Ramos (cell line): Measurements from ENCODE around the gene PHACTR3.

Experiments
- in situ Hi-C: fragments of 300-500 bp; cut with MboI; formaldehyde crosslinking; loops from one replicate; pipeline ENCODE4 v1.14.3; 2022; ENCODE audit warnings: low sequenced_read_pairs; ENCODE audit not compliant: unreplicated experiment

The PHACTR3 gene

GRCh38 chr20:59770270-59770669, 165.9 kb downstream of the PHACTR3 start:
- in situ Hi-C loops: no loop called here

DNA sequence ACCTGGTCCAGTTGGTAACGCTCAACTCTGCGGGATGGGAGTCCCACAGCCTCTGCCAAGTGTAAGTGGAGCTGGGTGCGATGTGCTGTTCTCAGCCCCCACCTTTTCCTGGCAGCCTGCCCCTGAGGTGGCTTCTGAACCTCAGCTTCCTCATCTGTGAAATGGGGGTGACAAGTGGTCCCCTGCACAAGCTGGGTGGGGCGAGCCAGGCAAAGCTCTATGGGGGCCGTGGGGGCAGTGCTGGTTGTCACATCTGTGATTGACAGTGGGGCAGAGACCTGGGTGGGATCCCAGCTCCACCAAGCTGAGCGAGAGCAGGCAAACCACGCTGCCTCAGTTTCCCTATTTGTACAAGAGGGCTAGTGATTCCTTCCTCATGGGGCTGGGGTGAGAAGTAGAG, 166.5 kb downstream of the PHACTR3 start:
- in situ Hi-C loops: no loop called here

GRCh38 chr20:59771506-59772372, 167.4 kb downstream of the PHACTR3 start:
- in situ Hi-C loops: no loop called here

DNA sequence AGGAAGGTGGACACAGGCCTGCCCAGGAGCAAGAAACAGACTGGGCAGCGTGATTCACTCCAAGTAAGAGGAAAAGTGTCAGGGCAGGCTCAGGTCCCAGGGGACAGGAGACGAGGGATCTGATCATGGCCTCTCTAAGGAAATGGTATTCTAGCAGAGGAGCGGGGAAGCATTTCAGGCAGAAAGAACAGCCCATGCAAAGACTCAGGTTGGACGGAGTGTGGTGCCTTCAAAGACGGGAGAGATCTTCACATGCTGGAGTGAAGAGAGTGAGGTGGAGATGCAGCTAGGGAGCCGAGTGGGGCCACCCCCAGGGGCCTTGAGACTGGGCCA, 168.0 kb downstream of the PHACTR3 start:
- in situ Hi-C loops: no loop called here

- in situ Hi-C loops: no loop called here
These were observed 168.9 kb downstream of the PHACTR3 start for GRCh38 chr20:59772931-59773913.

DNA sequence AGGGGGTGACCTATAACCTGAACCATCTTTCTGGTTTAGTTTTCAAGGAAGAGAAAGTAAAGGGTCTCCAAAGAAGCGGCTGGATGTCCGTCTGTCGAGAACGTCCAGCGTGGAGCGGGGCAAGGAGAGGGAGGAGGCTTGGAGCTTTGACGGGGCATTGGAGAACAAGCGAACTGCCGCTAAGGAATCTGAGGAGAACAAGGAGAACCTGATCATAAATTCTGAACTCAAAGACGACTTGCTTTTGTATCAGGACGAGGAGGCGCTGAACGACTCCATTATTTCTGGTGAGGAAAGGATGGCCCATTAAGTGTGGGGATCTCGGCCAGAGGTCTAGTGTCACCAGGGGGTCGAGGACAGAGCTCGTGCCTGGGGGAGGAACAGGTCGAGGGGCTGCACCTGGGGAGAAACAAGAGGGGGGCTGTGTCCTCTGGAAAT, 169.9 kb downstream of the PHACTR3 start:
- in situ Hi-C loops: no loop called here

- in situ Hi-C loops: no loop called here
These were observed 170.8 kb downstream of the PHACTR3 start for GRCh38 chr20:59774921-59775686.

- in situ Hi-C loops: no loop called here
These were observed 171.3 kb downstream of the PHACTR3 start for GRCh38 chr20:59775687-59776055.

DNA sequence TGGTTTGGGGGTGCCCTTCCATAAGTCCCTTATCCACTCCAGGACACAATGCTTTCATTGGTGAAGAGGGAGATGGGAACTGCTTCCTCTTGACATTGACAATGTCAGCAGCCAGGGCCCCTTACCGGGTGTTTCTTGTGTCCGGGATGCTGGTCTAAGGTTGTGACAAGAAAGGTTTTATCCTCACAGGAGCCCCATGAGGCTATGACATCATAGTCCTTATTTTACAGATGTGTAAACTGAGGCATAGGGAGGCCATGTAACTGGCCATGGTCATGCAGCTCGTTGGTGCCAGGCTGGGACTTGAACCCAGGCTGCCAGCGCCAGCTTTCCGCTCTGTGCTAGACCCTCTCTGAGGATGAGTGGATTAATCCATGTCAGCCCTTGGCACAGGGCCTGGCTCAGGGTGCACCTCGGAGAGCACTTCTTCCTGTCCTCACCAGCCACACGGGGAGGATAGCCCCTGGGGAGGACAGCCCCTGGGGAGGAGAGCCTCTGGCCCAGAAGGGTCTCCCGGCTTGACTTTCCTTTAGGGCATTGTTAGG, 171.8 kb downstream of the PHACTR3 start:
- in situ Hi-C loops: no loop called here

- in situ Hi-C loops: no loop called here
These were observed 172.4 kb downstream of the PHACTR3 start for GRCh38 chr20:59776626-59777330.

GRCh38 chr20:59777331-59777725, 173.0 kb downstream of the PHACTR3 start:
- in situ Hi-C loops: no loop called here

GRCh38 chr20:59777814-59778575, 173.7 kb downstream of the PHACTR3 start:
- in situ Hi-C loops: no loop called here

- in situ Hi-C loops: no loop called here
These were observed 174.4 kb downstream of the PHACTR3 start for GRCh38 chr20:59778615-59779200.

DNA sequence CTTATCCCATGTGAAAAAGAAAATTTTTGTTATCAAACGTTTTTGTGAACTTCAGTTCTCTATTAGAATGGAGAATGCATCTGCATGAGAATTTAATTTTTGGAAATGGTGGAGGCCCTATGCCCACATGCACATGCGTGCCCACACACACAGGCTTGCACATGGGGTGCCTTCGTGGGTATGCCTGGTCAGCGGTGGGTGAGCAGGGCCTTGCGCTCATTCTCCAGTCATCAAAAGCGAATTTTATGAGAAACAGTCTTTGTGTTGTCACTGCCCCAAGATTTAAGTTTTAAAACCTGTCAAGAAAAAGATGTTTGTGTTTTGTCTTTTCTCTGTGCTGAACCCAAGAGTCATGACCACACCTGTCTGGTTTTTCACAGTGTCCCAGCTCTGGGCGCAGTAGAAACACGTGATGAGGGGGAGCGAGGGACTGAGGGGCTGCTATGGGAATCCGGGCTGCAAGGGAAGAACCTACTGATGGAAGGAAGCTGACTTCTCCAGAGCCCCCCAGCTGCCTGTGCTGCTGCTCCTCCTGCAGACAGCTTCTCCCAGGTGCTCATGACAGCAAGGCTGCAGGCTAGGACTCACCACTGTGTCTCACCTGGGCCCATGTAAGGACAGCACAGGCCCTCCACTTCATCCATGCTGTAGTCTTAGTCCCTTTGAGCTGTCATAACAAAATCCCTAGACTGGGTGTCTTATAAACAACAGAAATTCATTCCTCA, 175.5 kb downstream of the PHACTR3 start:
- in situ Hi-C loops: no loop called here

DNA sequence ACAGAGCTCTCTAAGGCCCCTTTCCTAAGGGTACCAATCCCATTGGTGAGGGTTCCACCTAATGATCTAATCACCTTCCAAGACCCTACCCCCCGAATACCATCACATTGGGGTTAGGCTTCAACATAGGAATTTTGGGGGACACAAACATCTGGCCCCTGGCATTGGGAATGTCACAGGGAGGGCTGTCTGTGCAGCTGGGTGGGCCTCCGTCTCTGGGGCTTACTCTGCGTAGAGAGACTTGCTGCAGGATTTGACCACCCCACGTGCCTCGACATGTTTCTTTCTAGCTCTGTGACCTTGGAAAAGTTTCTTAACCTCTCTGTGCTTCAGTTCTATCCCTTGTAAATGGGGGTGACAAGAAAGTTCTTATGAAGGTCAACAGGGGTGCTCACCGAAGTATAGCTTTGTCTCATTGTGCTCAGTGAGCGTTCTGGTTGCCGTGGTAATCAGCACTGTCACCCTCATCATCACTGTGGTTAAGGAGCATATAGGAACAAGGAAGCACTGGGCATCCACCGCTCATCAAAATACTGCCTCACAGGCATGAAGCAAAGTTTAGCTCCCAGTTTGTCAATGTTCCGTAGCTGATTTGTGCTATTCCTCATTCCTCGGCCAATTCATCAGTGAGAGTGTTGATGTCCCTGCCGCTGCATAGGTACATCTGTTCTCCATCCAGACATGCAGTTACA, 176.3 kb downstream of the PHACTR3 start:
- in situ Hi-C loops: no loop called here

DNA sequence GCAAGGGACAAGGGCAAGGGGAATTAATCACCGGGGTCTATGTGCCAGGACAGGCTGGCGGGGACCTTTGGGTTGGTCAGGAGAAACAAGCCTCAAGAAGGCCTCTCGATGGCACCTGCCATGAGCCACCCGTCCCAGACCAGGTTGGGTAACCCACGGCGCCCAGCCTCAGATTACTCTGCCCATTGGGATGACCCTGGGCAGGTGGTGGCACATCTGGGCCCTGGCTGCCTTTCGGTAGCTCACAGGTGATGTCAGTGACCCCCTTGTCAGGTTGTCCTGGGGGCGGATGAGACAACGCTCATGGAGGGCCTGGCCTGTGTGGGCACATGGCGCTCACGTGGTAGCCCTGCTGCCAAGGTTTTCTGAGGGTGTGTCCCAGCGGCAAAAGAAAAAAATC, 176.9 kb downstream of the PHACTR3 start:
- in situ Hi-C loops: no loop called here

GRCh38 chr20:59782986-59783640, 178.8 kb downstream of the PHACTR3 start:
- in situ Hi-C loops: no loop called here
